ENCODE results near the gene ERC2. TPM values are rescaled to one million over a fixed set of nuclear protein-coding genes. Genes with fewer than 3 reads are reported as not detected.

ERC2 gene
- total and polyA plus RNA-seq, 2 of the 8 experiments (the other 6 are each of a cell fraction or from before 2014, with no cell fraction given), result 16.4 to 22.8 TPM

DNA sequence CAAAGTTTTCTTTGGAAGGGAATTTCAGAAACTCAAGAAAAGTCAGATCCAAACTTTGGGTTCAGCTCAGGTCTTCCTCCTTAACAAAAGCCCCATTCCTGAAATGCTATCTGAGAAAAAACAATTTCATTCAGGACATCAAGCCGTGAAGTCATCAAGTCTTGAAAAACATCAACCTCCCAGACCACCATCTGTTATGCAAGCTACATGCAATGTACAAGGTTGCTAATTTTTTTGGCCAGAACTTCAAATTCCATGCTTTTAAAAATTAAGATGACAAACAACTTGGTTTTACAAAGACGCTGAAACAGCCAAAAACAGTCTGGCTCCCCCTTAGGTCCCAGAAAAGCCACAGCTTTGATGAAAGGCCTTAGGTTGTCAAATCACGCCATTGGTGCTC, 927.3 kb downstream of the ERC2 start:
- no peak overlapping the region for H4K91ac ChIP-seq (replicated peaks; ENCODE audit: insufficient read length, low read length)
- no peaks in the 10 kb centered on the region for H4K20me1 ChIP-seq (replicated peaks in 1 of 2; ENCODE audit: control insufficient read depth in 1 of 2, insufficient read depth in 2 of 2, low read length in 2 of 2)
- peak overlapping the region; percentile 12; the same call in 1 of the 2 replicates for H2BK5ac ChIP-seq (ENCODE audit: low read depth, low read length)
- peak overlapping the region in 1 of 2 experiments; percentile 21; a peak in 1 of 4 replicates for H3K4me2 ChIP-seq (ENCODE audit: insufficient read depth in 1 of 2, low read depth in 2 of 2, low read length in 2 of 2)
- no peak overlapping the region for H2BK12ac ChIP-seq (ENCODE audit: low read depth, low read length)
- ChIA-PET CTCF (ENCODE audit: partially characterized antibody) (interaction anchor here (0.8 to 2.0 kb wide), 8 partner anchors 9 to 93 kb away, joined by 3 to 8 read pairs (median 4); no protein-coding TSS in a partner anchor), POLR2A (ENCODE audit: partially characterized antibody) (no interaction called here)
- no peak overlapping the region for H3K14ac ChIP-seq (ENCODE audit: insufficient read length)
- H3K27ac ChIP-seq (ENCODE audit: low read depth, low read length), result no peak overlapping the region
- H2AK5ac ChIP-seq (ENCODE audit: low read depth, low read length), result no peak overlapping the region
- no peak overlapping the region for H3K18ac ChIP-seq (ENCODE audit: extremely low read depth, low read length)
- H3K9ac ChIP-seq (replicated peaks in 1 of 4; ENCODE audit: extremely low read depth in 1 of 4, low read depth in 3 of 4, low read length in 3 of 4), result no peak overlapping the region
- FAIRE-seq (no peak), DNase-seq (ENCODE audit: low read depth in 1 of 2, low spot score in 2 of 2) (no peak)
- H3K4ac ChIP-seq (replicated peaks; ENCODE audit: insufficient read length, low read depth, low read length), result no peak overlapping the region
- H3K56ac ChIP-seq (replicated peaks; ENCODE audit: insufficient read length, low read depth, low read length), result no peak overlapping the region
- no peak overlapping the region for H2BK20ac ChIP-seq (ENCODE audit: low read length)
- H2BK120ac ChIP-seq (replicated peaks; ENCODE audit: low read depth, low read length), result no peak overlapping the region
- H3K4me1 ChIP-seq (replicated peaks in 1 of 4; ENCODE audit: control insufficient read depth in 3 of 4, insufficient read depth in 4 of 4, low read length in 3 of 4), result peaks cover 4 to 16% (median 9%) of the 10 kb centered on the region in 4 experiments
- 91% methylated on average over 3 of the region's 3 CpGs; no CpG with 5 or more reads in 1 of the 2 experiments for WGBS, 2 experiments (ENCODE audit: extremely low coverage in 1 of 2, insufficient coverage in 1 of 2, insufficient read length in 1 of 2, insufficient replicate concordance in 2 of 2, low coverage in 1 of 2, low lambda C conversion rate in 2 of 2, missing lambda C conversion rate in 1 of 2)
- no peaks in the 10 kb centered on the region for H3K36me3 ChIP-seq (ENCODE audit: control insufficient read depth in 2 of 4, insufficient read depth in 4 of 4, low read length in 3 of 4)
- H4K5ac ChIP-seq (ENCODE audit: insufficient read length, low read depth, low read length), result no peak overlapping the region
- no peak overlapping the region for H2AFZ ChIP-seq (ENCODE audit: low read length)
- H3K9me3 ChIP-seq (ENCODE audit: insufficient read depth in 2 of 2, low read depth in 1 of 2, low read length in 1 of 2), result no peaks in the 10 kb centered on the region
- peaks cover 0 to 4% (median 0%) of the 10 kb centered on the region in 4 experiments; a peak in 1 of 7 replicates for H3K27me3 ChIP-seq (replicated peaks in 1 of 4; ENCODE audit: control insufficient read depth in 3 of 4, extremely low read depth in 1 of 4, insufficient read depth in 3 of 4, low read length in 3 of 4)
- no peak overlapping the region for H4K8ac ChIP-seq (ENCODE audit: extremely low read depth, insufficient read depth, low read length)
- no peaks in the 10 kb centered on the region for H3K23me2 ChIP-seq (ENCODE audit: low read depth, low read length)
- H3K23ac ChIP-seq (ENCODE audit: insufficient read length), result no peak overlapping the region
- H3K79me2 ChIP-seq (ENCODE audit: control insufficient read depth in 1 of 2, insufficient read depth in 2 of 2, low read length in 2 of 2), result no peaks in the 10 kb centered on the region
- peak overlapping the region in 1 of 4 experiments; percentile 6; a peak in 1 of 8 replicates for H3K4me3 ChIP-seq (ENCODE audit: extremely low read depth in 1 of 4, insufficient read depth in 2 of 4, low read depth in 3 of 4, low read length in 4 of 4)
- H3K79me1 ChIP-seq (ENCODE audit: low read depth, low read length), result no peaks in the 10 kb centered on the region
- H2BK15ac ChIP-seq (ENCODE audit: low read length), result no peak overlapping the region
- TF ChIP-seq JUND (IDR thresholded peaks at IDR 0.05; ENCODE audit: low read length), result no peak

All from H1 (cell line).